Measurements from ENCODE around the gene MUC22.

MUC22 gene

GRCh38 chr6:31081872-31082271 is 71.6 kb downstream of the MUC22 start:
- peak; percentile 17 to 42 for DNase-seq

GRCh38 chr6:31083742-31084354 is 73.6 kb downstream of the MUC22 start:
- peak; percentile 42 to 48 for DNase-seq
